ENCODE measurements around the gene ANKRD33B. TPM values are rescaled to one million over a fixed set of nuclear protein-coding genes. Genes with fewer than 3 reads are reported as not detected.

Gene ANKRD33B
- total and polyA plus RNA-seq, 2 of the 13 experiments (the other 11 are each of a cell fraction or from before 2014, with no cell fraction given), result 0.02 TPM; not detected in 1

GRCh38 chr5:10615693-10616092 is 51.8 kb downstream of the ANKRD33B start:
- BruUV-seq (replicated peaks), result no TSS peak
- H2AFZ ChIP-seq (ENCODE audit: low read length), result no peak overlapping the region
- WGBS (ENCODE audit: low lambda C conversion rate), result 48% methylated on average over 3 of the region's 3 CpGs
- peaks cover 1 to 4% of the 10 kb centered on the region in 2 experiments; a peak in 2 of 5 replicates for H3K27me3 ChIP-seq (ENCODE audit: control insufficient read depth in 1 of 2, insufficient read depth in 2 of 2, low read length in 2 of 2)
- FAIRE-seq (no peak), ATAC-seq (no peak), DNase-seq (ENCODE audit: low spot score) (no peak)
- H3K9me3 ChIP-seq (ENCODE audit: low read length), result no peaks in the 10 kb centered on the region
- intact Hi-C loops (cut with micrococcal nuclease; ENCODE audit: unreplicated experiment), result no loop called here
- H3K9ac ChIP-seq (ENCODE audit: insufficient read depth, low read depth, low read length), result no peak overlapping the region
- no peak overlapping the region for H3K4me2 ChIP-seq (ENCODE audit: low read depth, low read length)
- ChIA-PET POLR2A (no interaction called here), CTCF (ENCODE audit: low intra/inter-chr PET ratio, low total read pairs) (no interaction called here)
- no peak overlapping the region for H3K4me3 ChIP-seq (replicated peaks in 1 of 3; ENCODE audit: insufficient read depth in 1 of 3, low read depth in 2 of 3, low read length in 3 of 3)
- H3K79me2 ChIP-seq (ENCODE audit: insufficient read depth, low read length), result no peaks in the 10 kb centered on the region
- TF ChIP-seq KLF15 (CRISPR knock-in tag; IDR thresholded peaks at IDR 0.05; ENCODE audit: borderline replicate concordance), result no peak
- no peak for TF ChIP-seq HNRNPUL1 (IDR thresholded peaks at IDR 0.05; ENCODE audit: low read depth, low read length)
- no peak for TF ChIP-seq ZC3H4 (CRISPR knock-in tag; IDR thresholded peaks at IDR 0.05; ENCODE audit: borderline replicate concordance)
- TF ChIP-seq ZSCAN5A (CRISPR knock-in tag; IDR thresholded peaks at IDR 0.05; ENCODE audit: borderline replicate concordance), result no peak
- no peak for TF ChIP-seq ZNF124 (CRISPR knock-in tag; IDR thresholded peaks at IDR 0.05)
- no peak for TF ChIP-seq FOXJ3 (CRISPR knock-in tag; IDR thresholded peaks at IDR 0.05; ENCODE audit: borderline replicate concordance)
- TF ChIP-seq FOSL2 (CRISPR knock-in tag; IDR thresholded peaks at IDR 0.05), result no peak
- no peak for TF ChIP-seq RNF219 (CRISPR knock-in tag; IDR thresholded peaks at IDR 0.05)
- no peak for TF ChIP-seq TERF1 (CRISPR knock-in tag; IDR thresholded peaks at IDR 0.05)
- no peak for TF ChIP-seq REPIN1 (CRISPR knock-in tag; IDR thresholded peaks at IDR 0.05; ENCODE audit: borderline replicate concordance, low read depth)
- no peak for TF ChIP-seq CEBPG (CRISPR knock-in tag; IDR thresholded peaks at IDR 0.05)
- no peak for TF ChIP-seq MYC (CRISPR knock-in tag; IDR thresholded peaks at IDR 0.05; ENCODE audit: borderline replicate concordance)
- no peak for TF ChIP-seq THAP11 (CRISPR knock-in tag; IDR thresholded peaks at IDR 0.05)
- TF ChIP-seq FOSL1 (CRISPR knock-in tag; IDR thresholded peaks at IDR 0.05; ENCODE audit: borderline replicate concordance), result no peak
- TF ChIP-seq CSRNP1 (CRISPR knock-in tag; IDR thresholded peaks at IDR 0.05), result no peak
- no peaks in the 10 kb centered on the region for H3K36me3 ChIP-seq (replicated peaks in 1 of 2; ENCODE audit: control insufficient read depth in 1 of 2, insufficient read depth in 2 of 2, low read length in 2 of 2)
- no peak overlapping the region for H3K27ac ChIP-seq (ENCODE audit: extremely low read length, insufficient read depth, low read length)
- H4K20me1 ChIP-seq (ENCODE audit: insufficient read depth, low read length), result no peaks in the 10 kb centered on the region
- in situ Hi-C loops (cut with HindIII; ENCODE audit: extremely low pct_ligation_motif_present, low pct_unique_long_range_greater_than_20kb), result no loop called here
- no peaks in the 10 kb centered on the region for H3K4me1 ChIP-seq (ENCODE audit: insufficient read depth, low read length)
